Erythroblast (primary cell): ENCODE data around the gene CA10.

Source experiments
- DNase-seq, 2 experiments: peaks; one replicate each; lab custom pipeline; 2025; lab: John Stamatoyannopoulos, UW
- GATA1 ChIP-seq: IDR thresholded peaks from 2 replicates; pipeline ENCODE4 v1.6.1; 2011; ENCODE audit warnings: low read depth, mild to moderate bottlenecking, control low read depth, low read length, moderate library complexity
- POLR2A ChIP-seq: IDR thresholded peaks from 2 replicates; pipeline ENCODE4 v1.6.1; 2011; ENCODE audit warnings: mild to moderate bottlenecking, low read length

Gene CA10

GRCh38 chr17:51921500-51921899 is 237.0 kb downstream of the CA10 start:
- TF ChIP-seq POLR2A (no peak), GATA1 (no peak)
- no peak for DNase-seq

GRCh38 chr17:51914577-51914976 is 243.9 kb downstream of the CA10 start:
- TF ChIP-seq GATA1 = no peak
- TF ChIP-seq POLR2A = no peak
- no peak for DNase-seq

GRCh38 chr17:51913491-51914205 is 244.9 kb downstream of the CA10 start:
- TF ChIP-seq GATA1 (no peak), POLR2A (no peak)
- no peak for DNase-seq

GRCh38 chr17:51912939-51913338 is 245.6 kb downstream of the CA10 start:
- DNase-seq = no peak
- no peak for TF ChIP-seq POLR2A
- no peak for TF ChIP-seq GATA1

GRCh38 chr17:51911237-51911636 is 247.3 kb downstream of the CA10 start:
- DNase-seq = no peak
- TF ChIP-seq POLR2A (no peak), GATA1 (no peak)

- TF ChIP-seq GATA1 = no peak
- no peak for TF ChIP-seq POLR2A
- no peak for DNase-seq
These were observed 248.5 kb downstream of the CA10 start for GRCh38 chr17:51909971-51910370.

- no peak for DNase-seq
- TF ChIP-seq GATA1 = no peak
- no peak for TF ChIP-seq POLR2A
These were observed 249.5 kb downstream of the CA10 start for GRCh38 chr17:51908841-51909537.

- no peak for TF ChIP-seq GATA1
These were observed 251.5 kb downstream of the CA10 start for GRCh38 chr17:51907041-51907440.

GRCh38 chr17:51904379-51904778 is 254.1 kb downstream of the CA10 start:
- DNase-seq = no peak
- no peak for TF ChIP-seq POLR2A
- no peak for TF ChIP-seq GATA1

More at GRCh38 chr17:51907041-51907440, 251.5 kb downstream of the CA10 start:
- no peak for DNase-seq

- no peak for DNase-seq
These were observed 257.3 kb downstream of the CA10 start for GRCh38 chr17:51901242-51901641.

GRCh38 chr17:51891936-51892335 is 266.6 kb downstream of the CA10 start:
- no peak for DNase-seq
- no peak for TF ChIP-seq GATA1
- TF ChIP-seq POLR2A = no peak

More at GRCh38 chr17:51901242-51901641, 257.3 kb downstream of the CA10 start:
- TF ChIP-seq POLR2A = no peak
- no peak for TF ChIP-seq GATA1

- no peak for TF ChIP-seq GATA1
- DNase-seq = no peak
These were observed 267.8 kb downstream of the CA10 start for GRCh38 chr17:51890710-51891109.

GRCh38 chr17:51888816-51889215 is 269.7 kb downstream of the CA10 start:
- TF ChIP-seq POLR2A (no peak), GATA1 (no peak)

GRCh38 chr17:51876986-51877385 is 281.5 kb downstream of the CA10 start:
- no peak for DNase-seq
- TF ChIP-seq GATA1 (no peak), POLR2A (no peak)

More at GRCh38 chr17:51888816-51889215, 269.7 kb downstream of the CA10 start:
- DNase-seq = no peak

- DNase-seq = no peak
- no peak for TF ChIP-seq GATA1
- TF ChIP-seq POLR2A = no peak
These were observed 285.2 kb downstream of the CA10 start for GRCh38 chr17:51873302-51873701.
